Neural progenitor cell (in vitro differentiated cells): Measurements from ENCODE around the gene SETD2. TPM values are rescaled to one million over a fixed set of nuclear protein-coding genes. Genes with fewer than 3 reads are reported as not detected.
"Not testable (repeated sequence)": the region's sequence is repeated elsewhere in the genome, so short reads cannot be mapped to it uniquely, and the experiment has no call there.

Experiments
- DNase-seq: peaks from one replicate; pipeline ENCODE4 v3.0.0-alpha.2; 2016; ENCODE audit warnings: low spot score
- H2AFZ ChIP-seq: fragments of 200-600 bp; sonication (generic); replicated peaks from 2 replicates; pipeline ENCODE4 v1.6.1; 2016; ENCODE audit warnings: antibody characterized with exemption
- H3F3A ChIP-seq: fragments of 200-600 bp; sonication (generic); 2 replicates; pipeline ENCODE4 v1.6.1; 2016; ENCODE audit warnings: antibody characterized with exemption, low read depth
- H3K27ac ChIP-seq: fragments of 200-600 bp; sonication (generic); 2 replicates; pipeline ENCODE4 v1.5.1; 2016; ENCODE audit warnings: mild to moderate bottlenecking
- H3K27me3 ChIP-seq: fragments of 200-600 bp; sonication (generic); 2 replicates; pipeline ENCODE4 v1.6.1; 2016; ENCODE audit warnings: mild to moderate bottlenecking, moderate library complexity
- H3K36me3 ChIP-seq: fragments of 200-600 bp; sonication (generic); 2 replicates; pipeline ENCODE4 v1.5.1; 2016
- H3K4me1 ChIP-seq: fragments of 200-600 bp; sonication (generic); 2 replicates; pipeline ENCODE4 v1.6.1; 2016; ENCODE audit warnings: mixed run types
- H3K4me2 ChIP-seq: fragments of 200-600 bp; sonication (generic); 2 replicates; pipeline ENCODE4 v1.6.1; 2016
- H3K4me3 ChIP-seq: fragments of 200-600 bp; sonication (generic); 2 replicates; pipeline ENCODE4 v1.5.1; 2016
- H3K79me2 ChIP-seq: fragments of 200-600 bp; sonication (generic); 2 replicates; pipeline ENCODE4 v1.6.1; 2016; ENCODE audit warnings: low read depth
- H3K9ac ChIP-seq: fragments of 200-600 bp; sonication (generic); 2 replicates; pipeline ENCODE4 v1.6.1; 2016
- H3K9me3 ChIP-seq: fragments of 200-600 bp; sonication (generic); 2 replicates; pipeline ENCODE4 v1.5.1; 2016; ENCODE audit warnings: low read depth
- H4K20me1 ChIP-seq: fragments of 200-600 bp; sonication (generic); 2 replicates; pipeline ENCODE4 v1.6.1; 2016; ENCODE audit warnings: low read depth
- H3K27ac Mint-ChIP-seq: 3 replicates; pipeline ENCODE4 v1.8.0; 2021; ENCODE audit warnings: mixed read lengths
- H3K27me3 Mint-ChIP-seq: 2 replicates; pipeline ENCODE4 v1.8.0; 2022; ENCODE audit warnings: low read depth, mild to moderate bottlenecking, inconsistent platforms, moderate library complexity, mixed read lengths; ENCODE audit not compliant: insufficient read depth
- H3K36me3 Mint-ChIP-seq: 3 replicates; pipeline ENCODE4 v1.8.0; 2021; ENCODE audit warnings: mixed read lengths
- H3K4me1 Mint-ChIP-seq: 3 replicates; pipeline ENCODE4 v1.8.0; 2021; ENCODE audit warnings: mixed read lengths
- H3K4me3 Mint-ChIP-seq: 3 replicates; pipeline ENCODE4 v1.8.0; 2021; ENCODE audit warnings: mild to moderate bottlenecking, moderate library complexity, mixed read lengths
- H3K9me3 Mint-ChIP-seq: 3 replicates; pipeline ENCODE4 v1.8.0; 2020; ENCODE audit warnings: mixed read lengths
- CTCF ChIP-seq: fragments of 200-600 bp; sonication (generic); IDR thresholded peaks from 2 replicates; pipeline ENCODE4 v1.5.1; 2017; ENCODE audit warnings: antibody characterized with exemption, mild to moderate bottlenecking
- EZH2 ChIP-seq: fragments of 200-600 bp; sonication (generic); IDR thresholded peaks from 2 replicates; pipeline ENCODE4 v1.6.1; 2017; ENCODE audit warnings: antibody characterized with exemption, mild to moderate bottlenecking, moderate library complexity
- EZH2phosphoT487 ChIP-seq: fragments of 200-600 bp; sonication (generic); IDR thresholded peaks from 2 replicates; pipeline ENCODE4 v1.6.1; 2017; ENCODE audit warnings: antibody characterized with exemption
- total RNA-seq: library from RNA; depleted of rRNA; stranded (reverse); fragments of >200 nt; gene quantifications from 2 replicates; pipeline ENCODE4 v1.2.3, GENCODE V29; 2015; ENCODE audit warnings: low replicate concordance

Gene SETD2
- total RNA-seq, 1 donor from 2014 or later: 46.0 TPM

- DNase-seq: no peak
- no peaks in the 10 kb centered on the region for H3K4me1 Mint-ChIP-seq
- H3K9me3 Mint-ChIP-seq: no peaks in the 10 kb centered on the region
- H3K4me1 ChIP-seq: no peaks in the 10 kb centered on the region
- no peaks in the 10 kb centered on the region for H3K79me2 ChIP-seq
- H3K4me2 ChIP-seq: no peak overlapping the region
- peaks cover 2% of the 10 kb centered on the region for H3K27me3 Mint-ChIP-seq
- H3K36me3 ChIP-seq: no peaks in the 10 kb centered on the region
- H3K4me3 Mint-ChIP-seq: no peak overlapping the region
- no peaks in the 10 kb centered on the region for H4K20me1 ChIP-seq
- peaks cover 5% of the 10 kb centered on the region for H3K36me3 Mint-ChIP-seq
- H3F3A ChIP-seq: no peaks in the 10 kb centered on the region
- no peak overlapping the region for H3K27ac ChIP-seq
- no peaks in the 10 kb centered on the region for H3K9me3 ChIP-seq
- H3K9ac ChIP-seq: no peak overlapping the region
- TF ChIP-seq EZH2 (no peak), CTCF (no peak), EZH2phosphoT487 (no peak)
- H3K27ac Mint-ChIP-seq: no peak overlapping the region
- H3K4me3 ChIP-seq: no peak overlapping the region
- no peak overlapping the region for H2AFZ ChIP-seq
- H3K27me3 ChIP-seq: no peaks in the 10 kb centered on the region
Observed at GRCh38 chr3:47193871-47194859, 30.3 kb upstream of the SETD2 start.

- Mint-ChIP-seq H3K27ac (no peak overlapping the region), H3K36me3 (peaks cover 2% of the 10 kb centered on the region), H3K9me3 (no peaks in the 10 kb centered on the region), H3K4me3 (no peak overlapping the region), H3K4me1 (no peaks in the 10 kb centered on the region), H3K27me3 (no peaks in the 10 kb centered on the region)
- H3F3A ChIP-seq: no peaks in the 10 kb centered on the region
- no peaks in the 10 kb centered on the region for H3K27me3 ChIP-seq
- no peaks in the 10 kb centered on the region for H3K9me3 ChIP-seq
- no peaks in the 10 kb centered on the region for H3K79me2 ChIP-seq
- H2AFZ ChIP-seq: no peak overlapping the region
- H3K4me3 ChIP-seq: no peak overlapping the region
- no peaks in the 10 kb centered on the region for H3K4me1 ChIP-seq
- H3K4me2 ChIP-seq: no peak overlapping the region
- H3K9ac ChIP-seq: no peak overlapping the region
- no peak overlapping the region for H3K27ac ChIP-seq
- DNase-seq: no peak
- H3K36me3 ChIP-seq: no peaks in the 10 kb centered on the region
- no peaks in the 10 kb centered on the region for H4K20me1 ChIP-seq
- no peak for TF ChIP-seq CTCF
- TF ChIP-seq EZH2phosphoT487: no peak
- no peak for TF ChIP-seq EZH2
Observed at GRCh38 chr3:47186285-47186684, 22.4 kb upstream of the SETD2 start.

DNA sequence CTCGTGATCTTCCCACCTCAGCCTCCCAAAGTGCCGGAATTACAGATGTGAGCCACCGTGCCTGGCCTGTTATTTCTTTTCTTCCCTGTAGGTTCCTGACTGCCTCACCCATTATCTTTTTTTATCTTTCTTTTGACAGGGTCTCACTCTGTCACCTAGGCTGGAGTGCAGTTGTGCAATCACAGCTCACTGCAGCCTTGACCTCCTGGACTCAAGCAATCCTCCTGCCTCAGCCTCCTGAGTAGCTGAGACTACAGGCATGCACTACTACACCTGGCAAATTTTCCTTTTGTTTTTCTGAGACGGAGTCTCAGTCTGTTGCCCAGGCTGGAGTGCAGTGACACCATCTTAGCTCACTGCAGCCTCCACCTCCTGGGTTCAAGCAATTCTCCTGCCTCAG, 17.8 kb upstream of the SETD2 start:
- not testable (repeated sequence) for H3K79me2 ChIP-seq, DNase-seq, H3K4me2 ChIP-seq, H3K4me1 ChIP-seq, H4K20me1 ChIP-seq, H3K4me1 Mint-ChIP-seq, H3K36me3 Mint-ChIP-seq, H3K9me3 Mint-ChIP-seq, H2AFZ ChIP-seq, H3K27ac Mint-ChIP-seq, H3K4me3 ChIP-seq, H3K27ac ChIP-seq, H3K36me3 ChIP-seq, H3K9ac ChIP-seq, H3K4me3 Mint-ChIP-seq, H3K9me3 ChIP-seq, H3F3A ChIP-seq, H3K27me3 ChIP-seq, H3K27me3 Mint-ChIP-seq

DNA sequence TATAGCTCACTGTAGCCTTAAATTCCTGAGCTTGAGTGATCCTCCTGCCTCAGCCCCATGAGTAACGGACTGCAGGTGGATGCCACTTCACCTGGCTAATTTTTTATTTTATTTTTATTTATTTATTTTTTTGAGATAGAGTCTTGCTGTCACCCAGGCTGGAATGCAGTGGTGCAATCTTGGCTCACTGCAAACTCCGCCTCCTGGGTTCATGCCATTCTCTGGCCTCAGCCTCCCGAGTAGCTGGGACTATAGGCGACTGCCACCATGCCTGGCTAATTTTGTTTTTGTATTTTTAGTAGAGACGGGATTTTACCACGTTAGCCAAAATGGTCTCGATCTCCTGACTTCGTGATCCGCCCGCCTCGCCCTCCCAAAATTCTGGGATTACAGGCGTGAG, 16.1 kb upstream of the SETD2 start:
- H3K27ac Mint-ChIP-seq, H3K36me3 Mint-ChIP-seq, H2AFZ ChIP-seq, H3K4me1 ChIP-seq, H3K4me3 ChIP-seq, H3K9me3 ChIP-seq, DNase-seq, H3K27me3 ChIP-seq, H3K79me2 ChIP-seq, H3K27ac ChIP-seq, H3K9me3 Mint-ChIP-seq, H3K27me3 Mint-ChIP-seq, H3K36me3 ChIP-seq, H3F3A ChIP-seq, H3K9ac ChIP-seq, H3K4me1 Mint-ChIP-seq, H3K4me3 Mint-ChIP-seq, H4K20me1 ChIP-seq, H3K4me2 ChIP-seq: not testable (repeated sequence)
